ENCODE data around the gene ZNF429.

Gene ZNF429

DNA sequence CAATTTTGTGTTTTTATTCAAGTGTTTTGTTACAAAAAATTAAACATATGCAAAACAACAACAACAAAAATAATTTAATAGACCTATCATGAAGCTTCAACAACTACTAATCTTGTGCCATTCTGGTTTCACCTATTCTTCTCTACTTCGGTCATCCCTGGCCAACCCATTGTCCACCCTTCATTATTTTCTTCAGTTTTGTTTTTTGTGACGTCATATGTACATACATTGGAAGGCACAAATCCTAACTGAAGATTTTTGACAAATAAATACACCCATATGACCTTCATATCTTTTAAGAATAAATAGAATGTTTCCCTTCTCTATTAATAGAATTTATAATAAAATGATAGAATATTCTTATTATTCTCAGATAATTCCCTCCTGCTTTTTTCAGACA, 69.2 kb downstream of the ZNF429 start:
- Histone ChIP-seq H3K9ac (ENCODE audit: low read length) (no peak overlapping the region), H3K9me2 (replicated peaks; ENCODE audit: insufficient read depth, low read length) (no peaks in the 10 kb centered on the region), H3K4me2 (ENCODE audit: low read depth, low read length) (no peak overlapping the region), H3K27me3 (replicated peaks; ENCODE audit: insufficient read depth, low read length) (no peaks in the 10 kb centered on the region), H3K4me1 (ENCODE audit: low read length) (no peaks in the 10 kb centered on the region), H2AFZ (ENCODE audit: low read length) (no peak overlapping the region), H3K9me3 (replicated peaks; ENCODE audit: insufficient read depth, low read length) (no peaks in the 10 kb centered on the region), H3K4me3 (ENCODE audit: low read length) (no peak overlapping the region), H3K27ac (ENCODE audit: low read length) (no peak overlapping the region), H3K36me3 (replicated peaks; ENCODE audit: insufficient read depth, low read length) (no peaks in the 10 kb centered on the region), H3F3A (ENCODE audit: insufficient read depth, low read length) (no peaks in the 10 kb centered on the region), H3K79me2 (ENCODE audit: low read length) (no peaks in the 10 kb centered on the region), H4K20me1 (ENCODE audit: insufficient read depth, low read length) (no peaks in the 10 kb centered on the region)
- TF ChIP-seq, protein P1, sequence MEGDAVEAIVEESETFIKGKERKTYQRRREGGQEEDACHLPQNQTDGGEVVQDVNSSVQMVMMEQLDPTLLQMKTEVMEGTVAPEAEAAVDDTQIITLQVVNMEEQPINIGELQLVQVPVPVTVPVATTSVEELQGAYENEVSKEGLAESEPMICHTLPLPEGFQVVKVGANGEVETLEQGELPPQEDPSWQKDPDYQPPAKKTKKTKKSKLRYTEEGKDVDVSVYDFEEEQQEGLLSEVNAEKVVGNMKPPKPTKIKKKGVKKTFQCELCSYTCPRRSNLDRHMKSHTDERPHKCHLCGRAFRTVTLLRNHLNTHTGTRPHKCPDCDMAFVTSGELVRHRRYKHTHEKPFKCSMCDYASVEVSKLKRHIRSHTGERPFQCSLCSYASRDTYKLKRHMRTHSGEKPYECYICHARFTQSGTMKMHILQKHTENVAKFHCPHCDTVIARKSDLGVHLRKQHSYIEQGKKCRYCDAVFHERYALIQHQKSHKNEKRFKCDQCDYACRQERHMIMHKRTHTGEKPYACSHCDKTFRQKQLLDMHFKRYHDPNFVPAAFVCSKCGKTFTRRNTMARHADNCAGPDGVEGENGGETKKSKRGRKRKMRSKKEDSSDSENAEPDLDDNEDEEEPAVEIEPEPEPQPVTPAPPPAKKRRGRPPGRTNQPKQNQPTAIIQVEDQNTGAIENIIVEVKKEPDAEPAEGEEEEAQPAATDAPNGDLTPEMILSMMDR (IDR thresholded peaks at IDR 0.05; ENCODE audit: low read length) = no peak
- no peak for TF ChIP-seq EZH2 (optimal IDR thresholded peaks at IDR 0.05; ENCODE audit: low read depth, low read length)
- TF ChIP-seq EZH2phosphoT487 (IDR thresholded peaks at IDR 0.05; ENCODE audit: low read length) = no peak
- no peak for DNase-seq

DNA sequence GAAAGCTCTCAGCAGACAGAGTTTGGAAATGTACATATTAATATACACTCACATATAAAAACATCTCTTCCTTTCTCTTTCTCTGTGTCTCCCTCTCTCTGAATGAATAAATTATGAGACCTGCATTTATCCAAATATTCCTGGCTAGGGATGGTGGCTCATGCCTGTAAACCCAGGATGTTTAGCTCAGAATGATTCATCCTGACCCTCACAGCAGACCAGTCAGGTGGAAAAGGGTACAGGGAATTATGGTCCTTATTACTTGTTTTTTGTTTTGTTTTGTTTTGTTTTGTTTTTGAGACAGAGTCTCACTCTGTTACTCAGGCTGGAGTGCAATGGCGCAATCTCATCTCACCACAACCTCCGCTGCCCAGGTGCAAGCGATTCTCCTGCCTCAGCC, 71.1 kb downstream of the ZNF429 start:
- no peaks in the 10 kb centered on the region for H3K79me2 ChIP-seq (ENCODE audit: low read length)
- no peak for DNase-seq
- H3K4me2 ChIP-seq (ENCODE audit: low read depth, low read length) = no peak overlapping the region
- H3K27ac ChIP-seq (ENCODE audit: low read length) = no peak overlapping the region
- H2AFZ ChIP-seq (ENCODE audit: low read length) = no peak overlapping the region
- TF ChIP-seq EZH2 (optimal IDR thresholded peaks at IDR 0.05; ENCODE audit: low read depth, low read length) (no peak), EZH2phosphoT487 (IDR thresholded peaks at IDR 0.05; ENCODE audit: low read length) (no peak)
- TF ChIP-seq, protein P1 (IDR thresholded peaks at IDR 0.05; ENCODE audit: low read length) = no peak
- no peaks in the 10 kb centered on the region for H3K9me2 ChIP-seq (replicated peaks; ENCODE audit: insufficient read depth, low read length)
- H3K9me3 ChIP-seq (replicated peaks; ENCODE audit: insufficient read depth, low read length) = no peaks in the 10 kb centered on the region
- no peaks in the 10 kb centered on the region for H4K20me1 ChIP-seq (ENCODE audit: insufficient read depth, low read length)
- no peak overlapping the region for H3K4me3 ChIP-seq (ENCODE audit: low read length)
- H3F3A ChIP-seq (ENCODE audit: insufficient read depth, low read length) = no peaks in the 10 kb centered on the region
- no peak overlapping the region for H3K9ac ChIP-seq (ENCODE audit: low read length)
- H3K36me3 ChIP-seq (replicated peaks; ENCODE audit: insufficient read depth, low read length) = no peaks in the 10 kb centered on the region
- no peaks in the 10 kb centered on the region for H3K27me3 ChIP-seq (replicated peaks; ENCODE audit: insufficient read depth, low read length)
- no peaks in the 10 kb centered on the region for H3K4me1 ChIP-seq (ENCODE audit: low read length)

DNA sequence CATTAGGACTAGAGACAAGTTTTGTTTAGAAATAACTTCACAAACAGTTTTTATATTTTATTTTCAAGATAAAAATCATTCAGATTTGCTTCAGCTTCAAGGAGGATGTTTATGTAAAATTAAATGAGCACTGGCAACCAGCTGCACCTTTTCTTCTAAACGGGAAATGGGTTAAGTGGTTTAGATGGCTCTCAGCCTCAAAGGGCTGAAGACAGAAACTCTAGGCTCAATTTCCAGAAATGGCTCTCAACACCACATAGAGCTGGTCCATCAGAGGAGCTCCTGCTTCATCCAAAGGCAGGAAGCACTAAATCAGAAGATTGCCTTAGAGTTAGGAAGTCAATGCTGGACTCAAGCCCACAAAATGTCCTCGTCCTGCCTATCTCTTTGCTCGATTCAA, 74.7 kb downstream of the ZNF429 start:
- no peak overlapping the region for H3K27ac ChIP-seq (ENCODE audit: low read length)
- H3K4me3 ChIP-seq (ENCODE audit: low read length) = no peak overlapping the region
- no peaks in the 10 kb centered on the region for H3K79me2 ChIP-seq (ENCODE audit: low read length)
- no peaks in the 10 kb centered on the region for H3K36me3 ChIP-seq (replicated peaks; ENCODE audit: insufficient read depth, low read length)
- no peaks in the 10 kb centered on the region for H3K27me3 ChIP-seq (replicated peaks; ENCODE audit: insufficient read depth, low read length)
- no peak overlapping the region for H3K4me2 ChIP-seq (ENCODE audit: low read depth, low read length)
- H3K9me2 ChIP-seq (replicated peaks; ENCODE audit: insufficient read depth, low read length) = no peaks in the 10 kb centered on the region
- H3K4me1 ChIP-seq (ENCODE audit: low read length) = no peaks in the 10 kb centered on the region
- no peak overlapping the region for H3K9ac ChIP-seq (ENCODE audit: low read length)
- DNase-seq = no peak
- H3F3A ChIP-seq (ENCODE audit: insufficient read depth, low read length) = no peaks in the 10 kb centered on the region
- H2AFZ ChIP-seq (ENCODE audit: low read length) = no peak overlapping the region
- TF ChIP-seq EZH2 (optimal IDR thresholded peaks at IDR 0.05; ENCODE audit: low read depth, low read length) = no peak
- TF ChIP-seq, protein P1 (IDR thresholded peaks at IDR 0.05; ENCODE audit: low read length) = no peak
- no peak for TF ChIP-seq EZH2phosphoT487 (IDR thresholded peaks at IDR 0.05; ENCODE audit: low read length)
- H4K20me1 ChIP-seq (ENCODE audit: insufficient read depth, low read length) = no peaks in the 10 kb centered on the region
- H3K9me3 ChIP-seq (replicated peaks; ENCODE audit: insufficient read depth, low read length) = no peaks in the 10 kb centered on the region

Data from MM.1S (cell line).